Activated CD4-positive, alpha-beta T cell treated with anti-CD3 and anti-CD28 coated beads, Interleukin-2, amount 50 U/mL, for 16 hours (primary cell): Measurements from ENCODE around the gene TEKTIP1.
"Not testable (repeated sequence)": the region's sequence is repeated elsewhere in the genome, so short reads cannot be mapped to it uniquely, and the experiment has no call there.

Experiments
- DNase-seq: peaks from one replicate; pipeline ENCODE4 v3.0.0-alpha.2; 2020

Gene TEKTIP1

DNA sequence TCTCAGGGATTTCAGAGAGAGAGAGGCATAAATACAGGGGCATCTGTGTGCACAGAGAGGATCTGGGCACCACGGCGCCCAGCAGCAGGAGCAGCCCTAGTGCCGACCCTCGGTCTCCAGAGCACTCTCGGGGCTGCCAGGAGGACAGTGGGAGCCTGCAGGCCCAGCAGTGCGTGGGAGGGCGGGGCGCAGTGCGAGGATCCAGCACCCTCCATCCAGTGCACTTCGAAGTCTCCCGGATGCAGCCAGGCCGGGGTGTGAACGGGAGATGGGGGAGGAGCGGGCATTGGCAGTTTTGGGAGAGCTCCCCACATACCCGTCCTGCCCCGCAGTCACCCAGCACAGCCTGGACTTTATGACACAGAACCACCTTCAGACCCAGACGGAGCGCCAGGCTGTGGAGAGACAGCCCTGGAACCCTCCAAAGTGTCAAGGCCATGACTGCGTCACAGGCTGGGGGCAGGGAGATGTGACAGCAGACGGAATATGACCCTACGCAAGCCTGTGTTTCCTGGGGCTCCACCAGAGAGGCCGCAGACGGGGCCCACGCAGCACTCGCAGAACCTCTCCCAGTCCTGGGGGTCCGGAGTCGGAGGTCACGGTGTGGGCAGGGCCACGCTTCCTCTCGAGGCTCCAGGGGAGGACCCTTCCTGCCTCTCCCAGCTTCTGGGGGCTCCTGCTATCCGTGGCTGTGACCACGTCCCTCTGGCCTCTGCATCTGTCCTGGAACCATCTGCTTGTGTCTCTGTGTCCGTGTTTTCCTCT lies 14.7 kb upstream of the TEKTIP1 start:
- DNase-seq: no peak

DNA sequence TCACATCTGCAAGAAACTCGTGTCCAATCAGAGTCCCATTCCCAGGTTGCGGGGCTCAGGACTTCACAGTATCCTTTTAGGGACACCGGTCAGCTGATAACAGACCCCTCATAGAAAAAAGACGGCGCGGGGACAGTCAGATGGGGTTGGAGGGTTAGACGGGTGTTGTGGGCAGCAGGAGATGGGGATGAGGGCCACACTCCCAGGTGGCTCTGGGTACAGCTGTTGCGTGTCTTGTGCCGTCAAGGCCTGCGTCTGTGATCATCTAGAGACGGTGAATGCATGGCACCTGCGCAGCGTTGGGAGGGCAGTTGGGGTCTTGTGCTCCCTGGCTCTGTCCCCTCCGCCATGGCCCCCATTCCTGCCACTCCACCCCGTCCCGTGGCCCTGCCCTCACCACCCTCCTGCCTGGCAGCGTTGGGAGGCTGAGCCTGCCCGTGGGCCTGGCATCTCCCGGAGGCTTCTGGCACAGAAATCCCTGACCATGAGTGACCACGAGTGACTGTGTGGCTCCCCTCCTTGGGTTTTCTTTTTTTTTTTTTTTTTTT lies 14.0 kb upstream of the TEKTIP1 start:
- no peak for DNase-seq

- no peak for DNase-seq
Measured at GRCh38 chr19:3526507-3527237, 12.3 kb upstream of the TEKTIP1 start.

- DNase-seq: no peak
Measured at GRCh38 chr19:3527238-3527910, 11.6 kb upstream of the TEKTIP1 start.

- DNase-seq: no peak
Measured at GRCh38 chr19:3528080-3528479, 10.9 kb upstream of the TEKTIP1 start.

- DNase-seq: no peak
Measured at GRCh38 chr19:3528539-3529211, 10.3 kb upstream of the TEKTIP1 start.

GRCh38 chr19:3529299-3529698 lies 9.7 kb upstream of the TEKTIP1 start:
- not testable (repeated sequence) for DNase-seq

DNA sequence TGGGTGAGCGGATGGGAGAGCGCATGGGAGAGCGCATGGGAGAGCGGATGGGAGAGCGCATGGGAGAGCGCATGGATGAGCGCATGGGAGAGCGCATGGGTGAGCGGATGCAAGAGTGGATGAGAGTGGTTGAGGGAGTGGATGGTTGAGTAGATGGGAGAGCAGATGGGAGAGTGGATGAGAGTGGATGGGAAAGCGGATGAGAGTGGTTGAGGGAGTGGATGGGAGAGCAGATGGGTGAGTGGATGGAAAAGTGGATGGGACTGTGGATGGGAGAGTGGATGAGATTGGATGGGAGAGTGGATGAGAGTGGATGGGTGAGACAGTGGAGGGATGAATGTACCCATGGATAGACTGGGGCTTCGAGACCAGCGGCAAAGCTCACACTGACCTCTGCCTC lies 8.6 kb upstream of the TEKTIP1 start:
- DNase-seq: no peak

DNA sequence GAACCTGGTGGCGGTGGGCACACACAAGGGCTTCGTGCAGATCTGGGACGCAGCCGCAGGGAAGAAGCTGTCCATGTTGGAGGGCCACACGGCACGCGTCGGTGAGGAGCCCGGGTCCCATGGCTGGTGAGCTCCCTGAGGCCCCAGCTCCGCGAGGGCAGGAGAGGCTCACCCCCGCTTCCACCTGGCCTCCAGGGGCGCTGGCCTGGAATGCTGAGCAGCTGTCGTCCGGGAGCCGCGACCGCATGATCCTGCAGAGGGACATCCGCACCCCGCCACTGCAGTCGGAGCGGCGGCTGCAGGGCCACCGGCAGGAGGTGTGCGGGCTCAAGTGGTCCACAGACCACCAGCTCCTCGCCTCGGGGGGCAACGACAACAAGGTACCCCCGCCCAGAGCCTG lies 7.3 kb upstream of the TEKTIP1 start:
- no peak for DNase-seq

DNA sequence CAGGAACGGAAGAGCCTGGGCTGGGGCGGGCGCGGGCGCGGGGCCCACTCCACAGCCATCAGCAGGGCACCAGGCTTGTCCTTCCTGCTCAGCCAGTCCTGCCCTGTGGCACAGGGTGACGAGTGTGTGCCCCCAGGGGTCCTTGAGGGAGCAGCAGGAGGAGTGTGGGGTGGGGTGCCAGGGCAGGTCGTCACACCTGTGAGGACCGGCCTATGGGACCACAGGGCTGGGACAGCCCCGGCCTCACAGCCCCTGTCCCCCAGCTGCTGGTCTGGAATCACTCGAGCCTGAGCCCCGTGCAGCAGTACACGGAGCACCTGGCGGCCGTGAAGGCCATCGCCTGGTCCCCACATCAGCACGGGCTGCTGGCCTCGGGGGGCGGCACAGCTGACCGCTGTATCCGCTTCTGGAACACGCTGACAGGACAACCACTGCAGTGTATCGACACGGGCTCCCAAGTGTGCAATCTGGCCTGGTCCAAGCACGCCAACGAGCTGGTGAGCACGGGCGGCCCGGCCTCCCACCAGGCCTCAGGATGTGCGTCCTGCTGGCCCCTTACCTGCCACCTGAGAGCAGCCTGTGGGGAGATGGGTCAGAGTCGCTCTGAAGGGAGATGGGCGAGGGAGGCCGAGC lies 6.7 kb upstream of the TEKTIP1 start:
- no peak for DNase-seq

- DNase-seq: no peak
Measured at GRCh38 chr19:3533033-3533432, 5.9 kb upstream of the TEKTIP1 start.

DNA sequence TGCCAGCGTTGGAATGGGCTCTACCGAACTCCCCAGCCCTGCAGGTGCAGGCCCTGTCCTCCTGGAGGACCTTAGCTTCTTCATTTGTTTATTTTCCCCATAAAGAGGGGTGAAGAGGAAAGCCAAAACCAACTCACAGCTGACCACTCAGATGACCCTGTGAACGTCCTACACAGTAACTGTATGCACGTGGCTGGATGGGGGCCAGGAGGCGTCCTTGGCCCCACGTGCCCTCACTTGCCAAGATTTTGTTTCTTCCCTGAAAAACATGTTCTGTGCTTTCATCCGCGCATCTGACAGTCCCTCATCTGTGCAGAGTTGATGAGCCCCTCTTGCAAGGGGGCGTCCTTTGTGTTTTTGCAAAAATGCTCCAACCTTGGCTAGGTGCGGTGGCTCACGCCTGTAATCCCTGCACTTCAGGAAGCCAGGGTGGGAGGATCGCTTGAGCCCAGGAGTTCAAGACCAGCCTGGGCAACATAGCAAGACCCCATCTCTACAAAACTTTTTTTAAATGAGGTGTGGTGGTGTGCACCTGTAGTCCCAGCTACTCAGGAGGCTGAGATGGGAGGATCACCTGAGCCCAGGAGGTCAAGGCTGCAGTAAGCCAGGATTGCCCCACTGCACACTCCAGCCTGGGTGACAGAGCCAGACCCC lies 5.3 kb upstream of the TEKTIP1 start:
- no peak for DNase-seq

- DNase-seq: no peak
Measured at GRCh38 chr19:3534375-3535234, 4.4 kb upstream of the TEKTIP1 start.

GRCh38 chr19:3535235-3535535 lies 3.8 kb upstream of the TEKTIP1 start:
- no peak for DNase-seq

- no peak for DNase-seq
Measured at GRCh38 chr19:3535563-3535965, 3.4 kb upstream of the TEKTIP1 start.

- no peak for DNase-seq
Measured at GRCh38 chr19:3535981-3536380, 3.0 kb upstream of the TEKTIP1 start.

- DNase-seq: no peak
Measured at GRCh38 chr19:3536429-3537100, 2.4 kb upstream of the TEKTIP1 start.

GRCh38 chr19:3537101-3537437 lies 1.9 kb upstream of the TEKTIP1 start:
- DNase-seq: no peak

- no peak for DNase-seq
Measured at GRCh38 chr19:3537438-3538240, 1.3 kb upstream of the TEKTIP1 start.
